Measurements from ENCODE around the gene ADM5. TPM values are rescaled to one million over a fixed set of nuclear protein-coding genes. Genes with fewer than 3 reads are reported as not detected.
A peak's percentile ranks its signal among the peaks of the same experiment; 100 is the strongest.

The ADM5 gene
- total RNA-seq, 1 experiment from 2014 or later, result 13.5 TPM

DNA sequence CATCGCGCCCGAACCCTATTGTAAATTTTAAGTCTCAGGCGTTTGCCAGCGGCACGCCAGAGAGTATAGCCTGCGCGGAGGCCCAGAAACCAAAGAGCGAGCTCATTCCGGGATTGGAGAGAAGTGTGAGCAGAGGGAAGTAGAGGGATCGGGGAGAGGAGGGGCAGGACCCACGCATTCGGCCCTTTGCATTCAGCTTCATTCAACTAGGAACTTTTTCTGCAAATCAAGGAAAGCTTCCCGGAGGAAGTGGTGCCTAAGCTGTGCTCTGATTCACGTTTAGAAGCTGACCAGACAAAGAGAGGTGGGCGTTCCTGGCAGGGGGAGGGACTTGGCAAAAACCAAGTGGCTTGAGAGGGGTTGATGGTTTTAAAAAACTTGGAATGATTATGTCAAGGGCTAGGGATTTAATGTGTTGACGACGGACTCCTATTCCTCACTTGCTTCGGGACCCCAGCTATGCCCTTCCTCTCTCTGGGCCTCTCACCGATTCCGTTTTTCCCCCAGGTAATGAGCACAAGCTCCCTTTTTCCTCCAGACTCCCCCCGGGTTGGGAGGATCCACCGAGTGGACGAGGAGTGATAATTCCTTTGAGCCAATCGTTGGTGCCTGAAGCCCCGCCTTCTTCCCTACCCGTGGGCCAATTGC, 13.1 kb upstream of the ADM5 start:
- Histone ChIP-seq H4K91ac (ENCODE audit: insufficient read length, low read depth, low read length) (no peak overlapping the region), H3K23ac (ENCODE audit: insufficient read length, low read depth, low read length) (no peak overlapping the region), H4K8ac (replicated peaks; ENCODE audit: insufficient read length, low read depth, low read length) (no peak overlapping the region), H3K18ac (ENCODE audit: insufficient read length, low read depth, low read length) (peak overlapping the region; percentile 97), H3K27me3 (ENCODE audit: insufficient read depth, low read length) (no peaks in the 10 kb centered on the region), H2BK5ac (ENCODE audit: insufficient read length, low read length) (peak overlapping the region; percentile 85), H3K4me1 (ENCODE audit: insufficient read depth, low read length) (peaks cover 6% of the 10 kb centered on the region), H2BK120ac (ENCODE audit: low read depth, low read length, poor library complexity, severe bottlenecking) (peak overlapping the region; percentile 78), H2BK20ac (ENCODE audit: low read depth, low read length, poor library complexity, severe bottlenecking) (no peak overlapping the region), H3K27ac (ENCODE audit: insufficient read length, low read depth, low read length) (peak overlapping the region; percentile 85), H2BK15ac (ENCODE audit: low read depth, low read length) (no peak overlapping the region), H3K56ac (ENCODE audit: insufficient read length, low read depth, low read length) (no peak overlapping the region), H3K23me2 (ENCODE audit: insufficient read length, low read depth, low read length, poor library complexity, severe bottlenecking) (peaks cover 4% of the 10 kb centered on the region), H3K79me2 (ENCODE audit: insufficient read depth, low read length) (peaks cover 22% of the 10 kb centered on the region; the same call in 1 of the 2 replicates), H3K4me2 (ENCODE audit: insufficient read depth, insufficient read length, low read length) (peak overlapping the region; percentile 63), H3K9me3 (ENCODE audit: control insufficient read depth, low read depth, low read length) (no peaks in the 10 kb centered on the region), H2BK12ac (ENCODE audit: insufficient read length, low read depth, low read length) (no peak overlapping the region), H4K5ac (ENCODE audit: insufficient read length, low read depth, low read length) (no peak overlapping the region), H2AFZ (ENCODE audit: low read length) (no peak overlapping the region), H3T11ph (ENCODE audit: low read length) (peak overlapping the region; percentile 90), H3K4ac (ENCODE audit: low read depth, low read length) (no peak overlapping the region; the same call in 1 of the 2 replicates), H3K79me1 (ENCODE audit: insufficient read depth, low read depth, low read length, poor library complexity, severe bottlenecking) (no peaks in the 10 kb centered on the region), H2AK5ac (ENCODE audit: insufficient read length, low read length) (no peak overlapping the region), H3K14ac (ENCODE audit: insufficient read depth, low read length) (peak overlapping the region; percentile 93), H4K20me1 (ENCODE audit: control insufficient read depth, insufficient read depth, insufficient read length) (no peaks in the 10 kb centered on the region), H3K9ac (ENCODE audit: extremely low read depth, insufficient read length, low read length) (peak overlapping the region; percentile 95)
- Mint-ChIP-seq H3K27ac (peak overlapping the region; percentile 100), H3K27me3 (ENCODE audit: low read depth) (peaks cover 2% of the 10 kb centered on the region; the same call in 1 of the 2 replicates), H3K4me1 (peaks cover 27 to 43% of the 10 kb centered on the region in 2 experiments), H3K9me3 (no peaks in the 10 kb centered on the region; a peak in 2 of 5 replicates), H3K4me3 (peak overlapping the region; percentile 97 to 98), H3K36me3 (ENCODE audit: insufficient read depth in 1 of 3, low read depth in 3 of 3) (peaks cover 19 to 30% (median 19%) of the 10 kb centered on the region in 3 experiments; a peak in 6 of 7 replicates)
- WGBS (ENCODE audit: extremely low coverage, insufficient read length, low lambda C conversion rate), result no CpG with 5 or more reads among the region's 27 CpGs
- peak; percentile 89 for DNase-seq
- TF ChIP-seq, protein P1, sequence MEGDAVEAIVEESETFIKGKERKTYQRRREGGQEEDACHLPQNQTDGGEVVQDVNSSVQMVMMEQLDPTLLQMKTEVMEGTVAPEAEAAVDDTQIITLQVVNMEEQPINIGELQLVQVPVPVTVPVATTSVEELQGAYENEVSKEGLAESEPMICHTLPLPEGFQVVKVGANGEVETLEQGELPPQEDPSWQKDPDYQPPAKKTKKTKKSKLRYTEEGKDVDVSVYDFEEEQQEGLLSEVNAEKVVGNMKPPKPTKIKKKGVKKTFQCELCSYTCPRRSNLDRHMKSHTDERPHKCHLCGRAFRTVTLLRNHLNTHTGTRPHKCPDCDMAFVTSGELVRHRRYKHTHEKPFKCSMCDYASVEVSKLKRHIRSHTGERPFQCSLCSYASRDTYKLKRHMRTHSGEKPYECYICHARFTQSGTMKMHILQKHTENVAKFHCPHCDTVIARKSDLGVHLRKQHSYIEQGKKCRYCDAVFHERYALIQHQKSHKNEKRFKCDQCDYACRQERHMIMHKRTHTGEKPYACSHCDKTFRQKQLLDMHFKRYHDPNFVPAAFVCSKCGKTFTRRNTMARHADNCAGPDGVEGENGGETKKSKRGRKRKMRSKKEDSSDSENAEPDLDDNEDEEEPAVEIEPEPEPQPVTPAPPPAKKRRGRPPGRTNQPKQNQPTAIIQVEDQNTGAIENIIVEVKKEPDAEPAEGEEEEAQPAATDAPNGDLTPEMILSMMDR (conservative IDR thresholded peaks at IDR 0.05), result no peak

All from H9 (cell line).